OCI-LY3 (cell line): ENCODE measurements around the gene HDAC4.

Experiments
- CTCF ChIP-seq: fragments of 200-600, 300-600 bp; sonication (generic); IDR thresholded peaks from 2 replicates; pipeline ENCODE4 v1.5.1; 2014; ENCODE audit warnings: antibody characterized with exemption, low read length, low read depth
- EZH2phosphoT487 ChIP-seq: fragments of 200-600 bp; shearing (Covaris generic); IDR thresholded peaks from 2 replicates; pipeline ENCODE4 v1.6.1; 2018; ENCODE audit warnings: antibody characterized with exemption, mixed run types, low read depth

- TF ChIP-seq CTCF = no peak
- no peak for TF ChIP-seq EZH2phosphoT487
Observed at GRCh38 chr2:239118675-239119211, 282.1 kb downstream of the HDAC4 start.
